ENCODE results near the gene TCF19.
"Not testable (repeated sequence)": the region's sequence is repeated elsewhere in the genome, so short reads cannot be mapped to it uniquely, and the experiment has no call there.

The TCF19 gene

DNA sequence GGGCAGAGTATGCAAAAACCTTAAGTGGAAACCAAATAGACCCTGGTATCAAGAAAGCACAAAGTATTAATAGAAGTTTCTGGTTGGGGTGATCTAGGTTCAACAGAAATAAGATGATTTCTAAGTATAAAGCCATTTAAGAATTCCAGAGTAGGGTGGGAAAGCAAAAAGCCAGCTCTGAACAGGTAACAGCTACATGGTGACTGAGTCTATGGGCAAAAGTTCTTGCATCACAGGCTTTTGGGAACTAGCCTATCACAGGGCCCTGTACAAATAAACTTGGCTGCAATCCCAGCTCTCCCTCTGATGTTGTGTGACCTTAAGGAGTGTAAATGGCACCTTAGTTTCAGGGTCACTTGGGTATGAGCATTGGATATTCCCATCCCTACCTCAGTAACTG, 5.5 kb downstream of the TCF19 start:
- no peak overlapping the region for H3K27ac ChIP-seq
- ChIA-PET CTCF (interaction anchor here (0.7 kb wide), 1 partner anchor 28 kb away, joined by 4 read pairs; no protein-coding TSS in a partner anchor), POLR2A (ENCODE audit: low non-redundant PET) (no interaction called here)
- TF ChIP-seq, protein P1, sequence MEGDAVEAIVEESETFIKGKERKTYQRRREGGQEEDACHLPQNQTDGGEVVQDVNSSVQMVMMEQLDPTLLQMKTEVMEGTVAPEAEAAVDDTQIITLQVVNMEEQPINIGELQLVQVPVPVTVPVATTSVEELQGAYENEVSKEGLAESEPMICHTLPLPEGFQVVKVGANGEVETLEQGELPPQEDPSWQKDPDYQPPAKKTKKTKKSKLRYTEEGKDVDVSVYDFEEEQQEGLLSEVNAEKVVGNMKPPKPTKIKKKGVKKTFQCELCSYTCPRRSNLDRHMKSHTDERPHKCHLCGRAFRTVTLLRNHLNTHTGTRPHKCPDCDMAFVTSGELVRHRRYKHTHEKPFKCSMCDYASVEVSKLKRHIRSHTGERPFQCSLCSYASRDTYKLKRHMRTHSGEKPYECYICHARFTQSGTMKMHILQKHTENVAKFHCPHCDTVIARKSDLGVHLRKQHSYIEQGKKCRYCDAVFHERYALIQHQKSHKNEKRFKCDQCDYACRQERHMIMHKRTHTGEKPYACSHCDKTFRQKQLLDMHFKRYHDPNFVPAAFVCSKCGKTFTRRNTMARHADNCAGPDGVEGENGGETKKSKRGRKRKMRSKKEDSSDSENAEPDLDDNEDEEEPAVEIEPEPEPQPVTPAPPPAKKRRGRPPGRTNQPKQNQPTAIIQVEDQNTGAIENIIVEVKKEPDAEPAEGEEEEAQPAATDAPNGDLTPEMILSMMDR (conservative IDR thresholded peaks at IDR 0.05; ENCODE audit: low read depth) = no peak
- no peak for DNase-seq (ENCODE audit: low spot score)

DNA sequence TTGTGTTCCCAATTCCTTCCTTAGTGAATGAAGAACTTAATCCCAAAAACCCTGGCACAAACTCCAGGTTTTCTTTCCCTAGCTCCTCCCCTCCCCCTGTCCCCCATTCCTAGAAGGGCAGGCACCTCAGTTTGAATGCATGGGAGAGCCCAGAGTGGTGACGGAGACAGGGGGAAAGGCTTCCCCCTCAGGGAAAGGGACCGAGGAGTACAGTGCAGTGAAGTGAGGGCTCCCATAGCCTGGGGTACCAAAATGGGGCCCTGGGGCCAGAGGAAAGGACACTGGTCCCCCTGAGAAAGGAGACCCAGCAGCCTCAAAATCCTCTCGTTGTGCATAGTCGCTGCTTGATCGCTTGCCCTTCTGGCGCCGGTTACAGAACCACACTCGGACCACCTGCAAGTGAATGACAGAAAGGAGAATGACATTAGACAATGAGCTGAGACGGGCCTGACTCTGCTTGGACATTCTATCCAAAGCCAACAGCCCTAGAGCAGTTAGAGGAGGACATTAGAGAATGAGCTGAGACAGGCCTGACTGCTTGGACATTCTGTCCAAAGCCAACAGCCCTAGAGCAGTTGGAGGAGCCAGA, 6.2 kb downstream of the TCF19 start:
- POLR2A ChIA-PET (ENCODE audit: low non-redundant PET); CTCF ChIA-PET; DNase-seq (ENCODE audit: low spot score): not testable (repeated sequence)
- H3K27ac ChIP-seq = peak overlapping the region; percentile 40

DNA sequence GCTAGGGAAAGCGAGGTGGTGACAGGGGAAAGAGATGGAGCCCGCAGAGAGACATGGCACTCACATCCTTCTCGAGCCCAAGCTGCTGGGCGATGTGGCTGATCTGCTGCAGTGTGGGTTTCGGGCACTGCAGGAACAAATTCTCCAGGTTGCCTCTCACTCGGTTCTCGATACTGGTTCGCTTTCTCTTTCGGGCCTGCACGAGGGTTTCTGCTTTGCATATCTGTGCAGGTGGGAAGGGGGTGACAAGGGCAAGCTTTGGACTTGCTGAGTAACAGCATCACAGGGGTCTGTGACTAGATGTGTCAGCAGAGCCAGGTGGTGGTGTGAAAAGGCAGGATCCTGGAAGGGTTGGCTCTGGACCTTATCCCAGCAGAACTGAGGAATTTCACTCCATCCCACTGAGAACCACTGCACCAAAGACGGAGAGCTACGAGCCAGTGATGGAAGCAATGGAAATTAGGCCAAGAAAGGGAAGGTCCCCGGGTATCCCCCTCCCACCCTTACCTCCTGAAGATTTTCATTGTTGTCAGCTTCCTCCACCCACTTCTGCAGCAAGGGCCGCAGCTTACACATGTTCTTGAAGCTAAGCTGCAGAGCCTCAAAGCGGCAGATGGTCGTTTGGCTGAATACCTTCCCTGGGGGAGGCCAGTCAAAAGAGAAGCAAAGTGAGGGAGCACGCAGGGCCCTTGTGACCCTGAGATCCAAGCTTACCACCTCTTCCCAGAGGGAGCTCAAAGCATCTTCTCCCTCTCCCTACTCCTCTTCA, 6.9 kb downstream of the TCF19 start:
- CTCF ChIA-PET = interaction anchor here (0.6 kb wide), 1 partner anchor 27 kb away, joined by 3 read pairs; no protein-coding TSS in a partner anchor
- peak overlapping the region; percentile 40 for H3K27ac ChIP-seq
- DNase-seq (ENCODE audit: low spot score); POLR2A ChIA-PET (ENCODE audit: low non-redundant PET): not testable (repeated sequence)

DNA sequence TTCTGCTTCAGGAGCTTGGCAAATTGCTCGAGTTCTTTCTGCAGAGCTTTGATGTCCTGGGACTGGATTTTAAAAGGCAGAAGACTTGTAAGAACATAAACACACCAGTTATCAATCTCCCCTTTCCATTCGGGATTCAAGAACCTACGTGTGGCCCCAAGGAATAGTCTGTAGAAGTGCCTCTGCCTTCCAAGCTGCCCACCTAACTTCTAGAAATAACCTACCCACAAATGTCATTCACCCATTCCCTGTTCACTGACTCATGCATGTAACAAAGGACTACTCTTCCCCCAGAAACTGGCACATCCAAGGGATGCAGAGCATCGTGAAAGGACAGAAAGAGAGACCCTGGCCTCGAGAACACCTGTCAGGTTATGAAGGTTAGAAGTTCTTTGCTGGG, 7.6 kb downstream of the TCF19 start:
- DNase-seq (ENCODE audit: low spot score) = no peak
- TF ChIP-seq, protein P1 (conservative IDR thresholded peaks at IDR 0.05; ENCODE audit: low read depth) = no peak
- POLR2A ChIA-PET (ENCODE audit: low non-redundant PET) = no interaction called here
- no peak overlapping the region for H3K27ac ChIP-seq
- CTCF ChIA-PET = interaction anchor here (0.6 to 0.7 kb wide), 2 partner anchors 26 to 251 kb away, joined by 3 read pairs; no protein-coding TSS in a partner anchor

DNA sequence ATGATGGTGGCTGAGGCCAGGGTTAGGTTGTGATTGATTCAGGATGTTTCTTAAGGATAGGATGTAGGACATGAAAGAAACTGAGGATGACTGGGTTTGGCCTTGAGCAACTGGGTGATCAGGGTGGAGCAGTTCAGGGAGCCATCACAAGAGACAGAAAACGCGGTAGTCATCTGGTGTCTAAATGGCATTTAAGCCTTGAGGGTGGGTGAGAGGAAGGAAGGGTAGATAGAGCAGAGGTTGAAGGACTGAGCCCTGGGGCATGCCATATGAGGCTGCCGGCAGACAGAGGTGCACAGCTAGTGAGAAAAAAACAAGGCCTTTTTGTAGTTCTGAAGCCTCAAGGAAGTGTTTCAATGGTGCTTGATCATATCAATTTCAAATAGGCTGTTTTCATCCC, 10.2 kb downstream of the TCF19 start:
- H3K27ac ChIP-seq = no peak overlapping the region
- ChIA-PET CTCF (no interaction called here), POLR2A (ENCODE audit: low non-redundant PET) (no interaction called here)
- DNase-seq (ENCODE audit: low spot score) = no peak
- TF ChIP-seq, protein P1 (conservative IDR thresholded peaks at IDR 0.05; ENCODE audit: low read depth) = no peak

DNA sequence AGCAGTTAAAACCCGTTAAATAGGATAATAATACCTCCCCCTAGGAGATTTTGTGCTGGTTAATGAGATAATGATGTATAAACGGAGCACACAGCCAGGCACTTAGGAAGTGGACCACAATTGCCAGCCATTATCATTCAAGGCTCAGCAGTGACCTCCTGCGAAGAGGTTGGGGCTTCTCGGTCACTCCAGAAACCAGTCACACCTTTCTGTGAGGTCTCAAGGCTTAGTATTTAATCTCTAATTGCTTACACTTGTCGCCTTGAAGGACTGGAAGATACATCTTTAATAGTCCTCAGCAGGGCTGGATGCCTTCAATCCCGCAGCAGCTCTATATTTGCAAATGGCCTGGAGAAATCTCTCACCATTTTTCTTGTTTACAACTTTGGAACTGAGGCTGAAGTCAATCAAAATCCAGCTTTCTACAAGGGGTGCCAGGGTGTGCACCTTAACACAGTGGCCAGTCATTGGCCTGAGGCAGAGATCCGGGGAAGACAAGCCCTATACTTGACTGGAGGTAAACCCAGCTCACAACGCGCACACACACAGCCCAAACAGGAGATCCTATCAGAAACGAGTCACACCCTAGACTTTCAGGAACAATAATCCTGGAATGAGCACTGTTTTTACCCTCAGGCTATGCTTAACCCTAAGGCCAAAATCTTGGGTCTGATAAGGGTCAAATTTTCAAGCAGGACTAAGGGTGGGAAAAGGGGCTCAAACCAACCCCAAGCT, 10.9 kb downstream of the TCF19 start:
- TF ChIP-seq, protein P1 (conservative IDR thresholded peaks at IDR 0.05; ENCODE audit: low read depth) = no peak
- no peak for DNase-seq (ENCODE audit: low spot score)
- ChIA-PET CTCF (interaction anchor here (0.6 kb wide), 1 partner anchor 949 kb away, joined by 3 read pairs; no protein-coding TSS in a partner anchor), POLR2A (ENCODE audit: low non-redundant PET) (no interaction called here)
- peak overlapping the region; percentile 59 for H3K27ac ChIP-seq

DNA sequence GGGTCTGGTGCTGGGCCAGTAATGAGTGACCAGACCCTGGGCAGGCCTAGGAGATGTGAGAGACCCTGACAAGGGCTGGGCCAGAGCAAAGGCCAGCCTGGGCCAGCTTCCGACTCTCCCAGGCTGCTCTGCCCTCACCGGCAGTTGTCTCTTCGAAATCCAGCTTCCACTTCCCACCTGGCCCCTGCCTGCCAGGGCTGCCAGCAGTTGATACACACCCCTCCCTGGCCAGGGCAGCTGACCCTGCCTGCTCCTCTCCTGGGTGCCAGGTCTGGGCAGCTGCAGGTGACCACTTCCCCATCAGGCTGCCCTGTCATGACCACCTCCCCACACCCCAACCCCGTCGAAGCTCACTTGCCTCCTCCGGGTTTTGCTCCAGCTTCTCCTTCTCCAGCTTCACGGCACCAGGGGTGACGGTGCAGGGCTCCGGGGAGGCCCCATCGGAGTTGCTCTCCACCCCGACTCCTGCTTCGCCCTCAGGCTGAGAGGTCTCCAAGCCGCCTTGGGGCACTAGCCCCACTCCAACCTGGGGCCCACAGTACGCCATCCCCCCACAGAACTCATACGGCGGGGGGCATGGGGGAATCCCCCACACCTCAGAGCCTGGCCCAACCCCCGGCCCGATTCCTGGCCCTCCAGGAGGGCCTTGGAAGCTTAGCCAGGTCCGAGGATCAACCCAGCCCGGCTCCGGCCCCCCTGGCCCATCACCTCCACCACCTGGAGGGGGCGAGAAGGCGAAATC, 11.6 kb downstream of the TCF19 start:
- CTCF ChIA-PET = interaction anchor here (0.5 to 0.6 kb wide), 2 partner anchors 439 to 949 kb away, joined by 3 read pairs; no protein-coding TSS in a partner anchor
- DNase-seq (ENCODE audit: low spot score); POLR2A ChIA-PET (ENCODE audit: low non-redundant PET): not testable (repeated sequence)
- H3K27ac ChIP-seq = peak overlapping the region; percentile 59

All from RWPE1 (cell line).